ENCODE data around the gene SFSWAP. TPM values are rescaled to one million over a fixed set of nuclear protein-coding genes. Genes with fewer than 3 reads are reported as not detected.
"Not testable (repeated sequence)": the region's sequence is repeated elsewhere in the genome, so short reads cannot be mapped to it uniquely, and the experiment has no call there.

The SFSWAP gene
- total RNA-seq, 1 donor from 2014 or later: 58.1 TPM

DNA sequence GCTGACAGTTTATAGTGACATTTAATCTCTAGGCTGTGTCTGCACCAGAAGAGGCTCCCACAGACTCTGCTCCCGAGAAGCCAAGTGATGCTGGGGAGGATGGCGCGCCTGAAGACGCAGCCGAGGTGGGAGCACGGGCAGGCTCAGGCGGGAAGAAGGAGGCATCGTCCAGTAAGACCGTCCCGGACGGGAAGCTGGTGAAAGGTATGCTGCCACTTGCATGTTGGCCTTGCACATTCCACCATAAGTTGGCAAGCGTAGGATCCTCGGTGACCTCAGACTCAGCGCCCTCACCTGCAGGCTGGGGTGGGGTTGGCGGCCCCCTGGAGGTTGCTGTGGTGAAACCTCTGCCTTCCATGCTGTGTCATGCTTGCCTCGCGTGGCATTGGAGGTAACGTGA, 45.6 kb downstream of the SFSWAP start:
- intact Hi-C loops (cut with micrococcal nuclease): loop anchor here (5.0 kb wide), 1 partner anchor 196 kb away; no protein-coding TSS in a partner anchor

DNA sequence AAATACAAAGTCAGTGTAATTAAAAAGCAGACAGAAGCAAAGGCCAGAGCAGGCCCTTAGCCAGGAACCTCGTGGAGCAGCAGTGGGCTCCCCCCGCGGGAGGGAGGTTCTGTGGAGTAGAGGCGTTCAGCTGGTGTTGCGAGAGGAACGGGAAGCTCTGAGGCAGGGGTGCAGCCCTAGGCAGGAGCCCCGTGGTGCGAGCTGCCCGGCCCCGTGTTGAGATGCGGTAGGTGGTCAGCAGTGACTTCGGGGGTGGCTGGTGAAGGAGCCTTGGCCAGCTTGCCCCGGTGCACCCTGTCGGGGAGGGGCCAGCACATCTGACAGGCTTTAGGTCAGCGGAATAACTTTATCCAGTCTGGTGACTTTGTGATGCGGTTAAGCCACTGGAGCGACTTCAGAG, 46.2 kb downstream of the SFSWAP start:
- intact Hi-C loops (cut with micrococcal nuclease): loop anchor here (5.0 kb wide), 1 partner anchor 195 kb away; no protein-coding TSS in a partner anchor

DNA sequence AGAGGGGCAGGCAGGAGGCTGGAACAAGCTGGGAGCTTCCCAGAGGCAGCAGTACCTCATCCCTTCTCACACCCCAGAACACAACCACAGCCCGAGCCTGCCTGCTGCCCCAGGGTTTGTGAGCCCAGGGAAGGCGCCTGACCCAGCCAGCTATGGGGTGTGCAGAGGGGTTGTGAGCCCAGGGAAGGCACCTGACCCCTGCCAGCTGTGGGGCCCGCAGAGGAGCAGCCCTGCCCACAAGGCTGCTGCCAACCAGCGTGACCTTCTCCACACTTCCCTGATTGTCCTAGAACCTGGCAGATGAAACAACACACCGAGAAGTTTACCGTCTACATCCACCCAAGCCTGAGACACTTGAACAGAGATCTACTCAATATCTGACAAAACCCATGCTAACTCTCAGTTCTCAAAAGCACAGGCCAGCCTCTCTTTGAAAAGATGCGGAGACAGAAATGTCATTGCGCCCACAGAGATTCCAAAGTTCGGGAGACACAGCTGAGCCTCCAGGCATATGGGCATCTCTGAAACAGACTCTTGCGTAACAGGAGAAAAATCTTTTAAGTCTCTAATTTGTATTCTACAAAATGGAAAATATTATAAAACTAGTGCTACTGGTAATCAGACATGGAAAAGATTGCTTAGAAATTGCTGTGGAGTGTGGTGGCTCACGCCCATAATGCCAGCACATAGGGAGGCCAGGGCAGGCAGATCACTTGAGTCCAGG, 47.3 kb downstream of the SFSWAP start:
- intact Hi-C loops (cut with micrococcal nuclease): loop anchor here (5.0 kb wide), 1 partner anchor 194 kb away; no protein-coding TSS in a partner anchor

DNA sequence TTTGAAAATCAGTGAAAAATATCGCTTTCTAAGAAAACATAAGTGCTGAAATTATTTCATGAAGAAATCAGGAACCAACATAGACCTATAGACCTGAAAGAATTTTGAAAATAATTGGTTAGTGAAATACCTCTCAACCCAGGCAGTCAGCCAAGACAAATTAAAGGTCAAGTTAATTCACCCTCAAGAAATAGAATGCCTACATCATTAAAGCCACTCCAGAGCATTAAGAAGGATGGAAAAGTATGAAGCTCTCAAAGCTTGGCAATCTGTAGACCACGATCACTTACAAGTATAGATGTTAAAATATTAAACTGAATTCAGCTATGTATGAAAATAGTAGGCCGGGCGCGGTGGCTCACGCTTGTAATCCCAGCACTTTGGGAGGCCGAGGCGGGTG, 48.3 kb downstream of the SFSWAP start:
- intact Hi-C loops (cut with micrococcal nuclease): loop anchor here (5.0 kb wide), 1 partner anchor 193 kb away; no protein-coding TSS in a partner anchor

DNA sequence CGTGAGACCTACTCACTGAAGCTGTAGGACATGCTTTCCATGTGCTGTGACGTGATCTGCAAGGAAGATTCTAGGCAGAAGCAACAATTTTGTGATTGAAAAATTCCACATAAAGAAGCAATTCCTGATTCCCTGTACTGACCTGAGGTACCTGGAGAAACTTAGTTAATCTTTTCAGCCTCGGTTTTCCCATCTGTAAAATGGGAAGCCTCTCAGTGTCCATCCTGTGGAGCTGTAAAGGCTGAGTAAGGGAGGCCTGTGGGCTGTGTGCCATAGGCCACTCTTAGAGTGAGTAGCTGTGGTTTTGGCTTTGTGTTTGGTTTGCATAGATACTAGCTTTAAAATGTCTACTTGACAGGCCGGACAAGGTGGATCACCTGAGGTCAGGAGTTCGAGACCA, 50.7 kb downstream of the SFSWAP start:
- intact Hi-C loops (cut with micrococcal nuclease): no loop called here

DNA sequence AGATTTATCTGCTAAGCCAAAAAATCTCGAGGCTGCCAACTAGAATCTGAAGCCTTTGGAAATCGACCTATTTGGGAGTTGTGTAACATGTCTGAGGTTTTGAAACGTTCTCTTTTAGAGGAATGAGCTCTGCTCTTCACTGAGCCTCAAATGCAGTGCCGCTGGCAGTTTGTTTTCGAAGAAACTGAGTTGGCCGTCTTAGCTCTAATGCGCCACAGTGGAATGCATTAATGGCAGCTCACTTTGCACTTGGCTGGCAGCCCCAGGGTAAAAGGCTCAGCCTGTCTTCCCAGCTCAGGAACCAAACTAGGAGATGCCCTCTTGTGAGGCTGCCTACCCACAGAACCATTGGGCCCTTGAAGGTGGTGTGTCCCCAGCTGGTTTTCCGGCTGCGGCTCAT, 53.8 kb downstream of the SFSWAP start:
- intact Hi-C loops (cut with micrococcal nuclease): no loop called here

DNA sequence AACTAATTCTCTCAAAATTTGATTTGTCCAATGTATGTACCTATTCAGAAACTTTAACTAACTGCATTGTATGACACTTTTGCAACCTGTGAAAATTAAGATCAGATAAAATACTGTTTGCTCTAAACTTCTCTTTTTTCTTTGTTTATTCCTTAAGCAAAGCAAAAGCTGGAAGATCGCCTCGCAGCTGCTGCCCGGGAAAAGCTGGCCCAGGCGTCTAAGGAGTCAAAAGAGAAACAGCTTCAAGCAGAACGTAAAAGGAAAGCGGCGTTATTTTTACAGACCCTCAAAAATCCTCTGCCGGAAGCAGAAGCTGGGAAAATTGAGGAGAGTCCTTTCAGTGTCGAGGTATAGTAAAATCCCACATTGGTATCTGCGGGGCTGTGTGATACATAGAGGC, 55.1 kb downstream of the SFSWAP start:
- intact Hi-C loops (cut with micrococcal nuclease): no loop called here

DNA sequence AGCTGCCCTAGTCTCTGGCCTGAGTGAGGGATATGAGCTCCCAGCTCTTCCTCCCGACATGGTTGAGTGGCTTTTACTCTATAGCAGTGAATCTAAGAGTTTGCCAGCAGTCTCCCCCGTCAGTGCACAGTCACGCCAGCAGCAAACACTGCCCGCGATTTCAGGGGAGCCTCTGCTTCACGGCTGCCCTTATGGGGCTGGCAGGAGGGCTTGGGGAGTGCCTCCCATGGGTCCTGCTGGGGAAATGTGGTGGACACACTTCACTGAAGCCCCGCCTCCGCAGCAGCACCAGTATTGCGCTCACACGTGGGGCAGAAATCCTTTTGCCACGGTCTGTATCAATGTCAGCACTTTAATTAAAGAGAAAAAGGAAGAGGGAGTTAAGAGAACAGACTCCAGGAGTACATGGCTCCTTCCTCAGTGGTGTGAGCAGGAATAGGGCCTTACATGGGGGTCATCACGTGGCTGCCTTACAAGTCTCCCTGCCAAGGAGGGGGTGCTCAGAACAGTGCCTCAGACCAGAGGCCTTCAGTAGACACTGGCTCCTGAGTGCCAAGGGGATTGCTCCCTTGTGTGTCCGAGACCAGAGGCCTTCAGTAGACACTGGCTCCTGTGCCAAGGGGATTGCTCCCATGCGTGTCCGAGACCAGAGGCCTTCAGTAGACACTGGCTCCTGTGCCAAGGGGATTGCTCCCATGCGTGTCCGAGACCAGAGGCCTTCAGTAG, 55.7 kb downstream of the SFSWAP start:
- intact Hi-C loops (cut with micrococcal nuclease): no loop called here

DNA sequence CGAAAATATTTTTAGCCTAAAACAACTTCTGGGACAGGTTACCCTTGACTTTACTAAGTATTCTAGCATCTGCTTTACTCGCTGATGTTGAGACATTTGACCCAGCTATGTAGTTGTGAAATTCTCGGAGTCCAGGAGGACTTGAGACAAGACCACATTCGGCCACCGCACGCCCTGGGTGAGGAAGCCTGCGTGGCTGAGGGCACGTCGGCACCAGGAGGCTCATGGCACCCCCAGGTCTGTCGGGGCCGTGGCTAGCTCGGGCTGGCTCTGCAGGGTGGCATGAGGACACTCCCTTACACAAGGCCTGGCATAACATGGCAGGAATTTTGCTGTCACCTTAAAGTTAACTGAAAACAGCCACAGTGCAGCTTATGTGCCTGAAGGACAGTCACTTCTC, 59.2 kb downstream of the SFSWAP start:
- intact Hi-C loops (cut with micrococcal nuclease): no loop called here

DNA sequence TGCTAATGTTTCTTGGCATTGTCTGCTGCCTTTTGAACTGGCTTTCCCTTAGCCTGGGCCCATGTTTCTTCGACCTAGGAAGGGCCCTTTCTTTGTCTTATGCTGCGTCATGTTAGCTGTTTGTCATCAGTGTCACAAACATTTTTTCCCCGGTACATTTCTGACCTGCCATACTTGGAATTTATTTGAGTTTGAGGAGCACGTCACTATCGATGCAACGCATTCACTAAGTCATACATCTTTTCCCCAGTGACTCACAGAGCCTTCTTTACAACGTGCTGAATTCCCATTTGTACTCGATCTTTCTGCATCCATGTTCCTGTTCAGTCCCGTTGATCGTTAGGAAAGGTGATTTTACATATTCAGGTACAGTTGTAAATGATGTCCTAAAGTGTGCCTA, 61.1 kb downstream of the SFSWAP start:
- intact Hi-C loops (cut with micrococcal nuclease): no loop called here

DNA sequence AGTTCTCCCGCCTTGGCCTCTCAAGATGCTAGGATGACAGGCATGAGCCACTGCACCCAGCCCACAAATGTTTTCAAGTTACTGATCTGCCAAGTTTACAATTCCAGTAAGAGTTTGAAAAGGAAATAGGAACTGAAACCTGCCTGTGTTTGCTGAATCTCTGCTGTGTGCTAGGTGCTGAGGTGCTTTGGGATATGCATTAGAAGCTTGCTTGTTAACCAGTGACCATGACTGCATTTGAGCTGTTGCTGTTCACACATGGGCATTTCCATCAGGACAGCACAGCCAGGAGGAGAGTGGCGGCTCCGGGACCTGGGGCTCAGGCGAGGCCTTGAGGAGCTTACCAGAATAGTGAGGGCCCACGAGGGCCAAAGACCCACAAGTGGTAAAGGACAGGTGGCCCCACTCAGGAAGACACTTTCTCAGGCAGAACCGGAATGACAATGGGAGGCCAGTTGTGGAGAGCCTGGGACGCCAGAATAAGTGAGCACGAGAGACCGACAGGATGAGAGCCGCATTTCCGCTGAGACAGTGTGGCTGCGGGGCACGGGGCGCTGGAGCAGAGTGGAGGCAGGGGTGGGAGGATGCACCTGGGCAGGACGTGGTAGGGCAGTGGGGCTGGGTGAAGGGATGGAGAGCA, 62.8 kb downstream of the SFSWAP start:
- intact Hi-C loops (cut with micrococcal nuclease): no loop called here

DNA sequence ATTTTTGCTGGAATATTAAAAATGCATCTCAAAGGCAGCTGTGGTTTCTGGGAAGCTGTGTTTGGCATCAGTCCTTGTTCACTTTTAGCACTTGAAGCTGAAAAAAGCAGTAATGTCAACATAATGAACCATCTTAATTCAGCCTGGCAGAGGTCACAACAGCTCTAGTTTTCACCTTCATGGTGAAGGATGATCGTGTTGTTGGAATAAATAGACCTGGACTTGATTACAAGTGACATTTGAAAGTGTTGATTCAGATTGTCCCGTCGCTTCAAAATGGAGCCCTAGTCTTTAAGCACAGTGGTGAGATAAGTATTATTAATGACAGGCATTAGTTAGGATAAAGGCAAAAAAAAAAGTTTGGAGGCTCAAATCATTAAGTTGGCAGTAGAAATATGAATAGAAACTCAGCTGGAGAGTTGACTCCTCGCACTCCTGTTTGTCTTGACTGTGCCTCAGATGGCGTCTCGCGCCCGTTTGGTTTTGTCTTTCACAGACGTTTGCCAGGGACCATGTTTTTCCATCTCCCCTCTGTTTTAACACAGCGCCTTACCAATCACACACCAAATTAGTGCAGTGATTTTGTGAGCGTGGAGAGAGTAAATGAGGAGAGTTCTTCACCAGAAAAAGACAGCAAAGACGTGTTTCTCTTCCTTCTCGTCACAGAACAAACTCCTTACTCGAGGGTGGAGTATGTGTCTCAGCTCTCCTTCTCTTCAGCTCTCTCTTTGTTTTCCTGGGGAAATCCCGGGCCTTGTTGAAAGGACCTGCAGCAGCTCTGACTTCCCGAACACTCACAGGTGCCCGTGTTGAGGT, 63.9 kb downstream of the SFSWAP start:
- intact Hi-C loops (cut with micrococcal nuclease): no loop called here

DNA sequence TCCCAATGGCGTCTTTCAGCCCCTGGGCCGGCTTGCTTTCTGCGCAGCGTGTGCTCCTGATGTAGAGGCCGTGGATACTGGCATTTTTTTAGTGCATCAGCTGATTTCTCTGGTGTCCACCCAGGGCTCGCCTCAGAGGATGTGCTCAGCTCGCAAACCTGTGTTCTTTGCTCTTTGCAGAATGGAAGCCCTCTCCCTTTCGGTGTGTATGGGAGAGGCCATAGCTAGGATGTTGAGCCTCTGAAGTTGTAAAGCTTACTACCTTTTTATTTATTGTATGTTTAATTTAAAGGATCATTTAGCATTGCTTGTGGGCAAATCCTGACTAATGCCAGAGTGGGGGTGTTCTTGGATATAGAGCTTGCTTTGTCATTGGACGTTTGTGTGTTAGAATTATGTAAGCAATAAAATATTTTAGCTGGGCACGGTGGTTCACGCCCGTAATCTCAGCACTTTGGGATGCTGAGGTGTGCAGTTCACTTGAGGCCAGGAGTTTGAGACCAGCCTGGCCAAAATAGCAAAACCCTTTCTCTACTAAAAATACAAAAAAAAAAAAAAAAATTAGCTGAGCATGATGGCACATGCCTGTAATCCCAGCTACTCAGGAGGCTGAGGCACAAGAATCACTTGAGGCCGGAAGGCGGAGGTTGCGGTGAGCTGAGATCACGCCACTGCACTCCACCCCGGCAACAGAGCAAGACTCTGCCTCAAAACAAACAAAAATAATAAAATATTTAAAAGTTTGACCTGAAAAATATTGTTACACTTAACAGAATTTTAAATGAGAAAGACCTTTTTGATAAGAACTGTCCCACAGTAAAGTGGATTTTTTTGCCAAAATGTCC, 64.7 kb downstream of the SFSWAP start:
- intact Hi-C loops (cut with micrococcal nuclease): no loop called here

DNA sequence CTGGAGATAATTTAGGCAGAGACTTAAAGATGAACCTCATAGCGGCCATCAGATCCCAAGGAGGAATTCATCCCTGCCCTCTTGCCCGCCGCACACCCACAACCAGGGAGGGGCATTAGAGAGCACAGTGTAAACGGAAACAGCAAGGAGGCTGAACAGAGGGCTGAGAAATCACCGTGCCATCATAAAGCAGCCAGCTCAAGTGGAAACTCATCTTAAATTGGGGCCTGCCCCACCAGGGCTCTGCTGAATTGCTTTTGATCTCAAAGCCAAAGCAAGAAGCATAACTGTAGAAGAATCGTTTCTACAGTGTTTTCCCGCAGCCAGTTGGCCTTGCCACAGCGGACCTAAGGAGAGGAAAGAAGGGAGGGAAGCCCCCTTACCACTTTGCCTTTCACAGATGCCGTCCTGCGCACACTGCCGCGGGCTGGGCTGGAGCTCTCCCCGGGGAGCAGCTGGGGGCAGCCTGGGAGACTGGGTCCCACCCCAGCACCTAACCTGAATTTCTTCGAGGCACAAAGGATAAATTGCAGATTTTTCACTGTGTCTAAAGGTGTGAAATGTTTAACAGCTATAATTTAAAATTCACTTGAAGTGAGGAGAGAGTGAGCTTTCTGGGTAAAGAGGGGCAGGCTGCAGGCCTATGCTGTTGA, 65.5 kb downstream of the SFSWAP start:
- intact Hi-C loops (cut with micrococcal nuclease): no loop called here

DNA sequence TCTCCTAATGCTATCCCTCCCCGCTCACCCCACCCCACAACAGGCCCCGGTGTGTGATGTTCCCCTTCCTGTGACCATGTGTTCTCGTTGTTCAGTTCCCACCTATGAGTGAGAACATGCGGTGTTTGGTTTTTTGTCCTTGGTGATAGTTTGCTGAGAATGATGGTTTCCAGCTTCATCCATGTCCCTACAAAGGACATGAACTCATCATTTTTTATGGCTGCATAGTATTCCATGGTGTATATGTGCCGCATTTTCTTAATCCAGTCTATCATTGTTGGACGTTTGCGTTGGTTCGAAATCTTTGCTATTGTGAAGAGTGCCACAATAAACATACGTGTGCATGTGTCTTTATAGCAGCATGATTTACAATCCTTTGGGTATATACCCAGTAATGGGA, 66.4 kb downstream of the SFSWAP start:
- intact Hi-C loops (cut with micrococcal nuclease): not testable (repeated sequence)

DNA sequence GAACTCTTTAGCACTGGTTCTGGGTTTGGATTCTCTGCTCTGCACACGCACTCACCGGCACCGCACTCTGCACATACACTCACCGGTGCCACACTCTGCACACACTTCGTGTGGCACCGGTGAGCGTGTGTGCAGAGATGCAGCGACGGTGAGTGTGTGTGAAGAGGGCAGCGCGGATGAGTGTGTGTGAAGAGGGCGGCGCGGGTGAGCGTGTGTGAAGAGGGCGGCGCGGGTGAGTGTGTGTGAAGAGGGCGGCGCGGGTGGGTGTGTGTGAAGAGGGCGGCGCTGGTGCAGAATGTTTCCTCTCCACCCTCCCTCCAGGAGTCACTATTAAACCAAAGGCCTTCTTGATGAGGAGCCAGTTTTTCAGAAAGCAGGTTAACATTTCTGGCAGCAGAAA, 68.1 kb downstream of the SFSWAP start:
- intact Hi-C loops (cut with micrococcal nuclease): no loop called here

DNA sequence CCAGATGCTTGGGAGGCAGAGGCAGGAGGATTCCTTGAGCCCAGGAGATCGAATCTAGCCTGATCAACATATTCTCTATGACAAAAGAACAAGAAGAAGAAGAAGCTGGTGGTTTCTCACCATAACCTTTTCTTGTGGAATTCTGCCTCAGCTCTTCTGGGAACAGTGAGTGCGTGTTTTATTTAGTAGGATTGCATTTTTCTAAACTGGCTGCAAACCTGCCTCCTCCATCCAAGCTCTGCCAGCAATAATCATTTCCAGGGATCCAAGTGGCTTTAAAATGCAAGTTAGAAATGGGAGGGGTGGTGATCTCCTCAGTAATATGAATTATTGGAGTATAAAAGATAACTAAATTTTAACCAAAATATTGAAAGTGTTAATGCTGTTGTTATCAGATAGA, 71.2 kb downstream of the SFSWAP start:
- intact Hi-C loops (cut with micrococcal nuclease): no loop called here

DNA sequence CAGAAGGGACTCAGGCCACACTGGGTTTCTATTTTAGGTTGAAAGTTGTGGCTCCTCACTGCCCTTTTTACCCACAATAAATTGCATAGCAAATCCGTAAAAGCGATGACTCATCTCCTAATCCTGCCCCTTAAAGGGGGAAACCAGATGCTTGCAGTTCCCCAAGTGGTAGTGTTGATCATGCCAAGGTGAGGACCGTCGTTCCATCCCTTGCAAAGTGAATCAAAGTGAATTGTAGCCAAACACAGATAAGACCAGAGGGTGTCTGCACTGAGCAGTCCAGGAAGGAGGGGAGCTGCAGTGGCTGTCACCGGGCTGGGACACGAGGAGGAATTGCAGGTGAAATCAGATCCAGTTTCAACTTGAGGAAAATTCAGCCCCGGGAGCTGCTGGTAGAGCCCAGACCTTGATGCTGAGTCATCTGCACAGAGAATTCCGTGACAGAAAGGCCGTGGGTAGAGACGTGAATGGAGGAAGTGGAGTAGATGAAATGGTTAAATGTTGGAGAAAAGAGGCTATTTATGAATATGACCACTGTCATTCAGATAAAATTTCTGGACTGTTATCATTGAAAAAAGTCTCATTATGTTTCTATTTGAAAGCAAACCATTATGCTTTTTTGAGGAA, 73.1 kb downstream of the SFSWAP start:
- intact Hi-C loops (cut with micrococcal nuclease): no loop called here

DNA sequence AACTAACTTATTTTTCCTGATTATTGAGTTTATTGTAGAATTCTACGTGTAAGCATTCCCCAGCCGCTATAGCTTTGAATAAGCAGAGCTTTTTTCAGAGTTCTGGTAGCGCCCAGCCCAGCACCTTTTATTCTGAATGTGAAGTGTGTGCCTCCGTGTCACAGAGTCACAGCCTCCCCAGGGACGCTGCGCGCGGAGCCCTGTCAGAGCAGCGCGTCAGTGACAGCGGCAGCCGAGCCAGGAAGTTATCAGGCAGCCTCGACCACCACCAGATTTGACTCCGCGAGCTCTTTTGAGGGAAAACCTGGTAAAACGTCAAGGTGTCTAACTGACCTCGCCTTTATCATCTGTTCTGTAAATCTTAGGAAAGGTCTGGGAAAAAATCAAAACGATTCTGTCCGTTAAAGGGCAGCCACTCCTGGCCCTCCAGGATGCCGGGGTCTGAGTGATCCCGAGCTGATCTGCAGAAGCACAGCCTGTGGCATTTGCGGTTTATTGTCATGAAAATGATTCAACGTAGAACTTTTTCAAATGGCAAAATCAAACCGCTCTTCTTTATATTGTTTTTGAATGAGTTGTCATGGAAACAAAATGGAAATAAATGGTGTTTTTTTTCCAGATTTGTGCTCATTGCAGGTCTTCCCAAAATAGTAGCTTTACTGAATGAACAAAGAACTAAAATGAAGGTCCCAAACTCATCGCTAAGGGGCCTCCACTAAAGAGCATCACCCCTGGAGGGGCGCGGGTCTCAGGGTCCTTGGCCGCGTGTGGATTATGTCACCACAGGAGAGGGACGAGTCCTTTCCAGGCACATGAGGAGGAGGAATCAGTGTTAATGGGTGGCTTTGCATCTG, 74.2 kb downstream of the SFSWAP start:
- intact Hi-C loops (cut with micrococcal nuclease): no loop called here
